Fibroblast of pulmonary artery (primary cell): ENCODE results near the gene TAS1R3.

Source experiments
- DNase-seq: peaks from one replicate; pipeline ENCODE4 v3.0.0-alpha.2; 2010; ENCODE audit warnings: low read depth
- H3K4me3 ChIP-seq: replicated peaks from 2 replicates; pipeline ENCODE4 v1.5.1; 2011; ENCODE audit warnings: low read depth, mild to moderate bottlenecking, control low read depth, low read length, moderate library complexity
- TF ChIP-seq, protein P1 (sequence below): IDR thresholded peaks from 2 replicates; pipeline ENCODE4 v1.5.1; 2011; ENCODE audit warnings: mild to moderate bottlenecking, control low read depth, low read length, inconsistent platforms; ENCODE audit errors: missing control alignments

TAS1R3 gene

DNA sequence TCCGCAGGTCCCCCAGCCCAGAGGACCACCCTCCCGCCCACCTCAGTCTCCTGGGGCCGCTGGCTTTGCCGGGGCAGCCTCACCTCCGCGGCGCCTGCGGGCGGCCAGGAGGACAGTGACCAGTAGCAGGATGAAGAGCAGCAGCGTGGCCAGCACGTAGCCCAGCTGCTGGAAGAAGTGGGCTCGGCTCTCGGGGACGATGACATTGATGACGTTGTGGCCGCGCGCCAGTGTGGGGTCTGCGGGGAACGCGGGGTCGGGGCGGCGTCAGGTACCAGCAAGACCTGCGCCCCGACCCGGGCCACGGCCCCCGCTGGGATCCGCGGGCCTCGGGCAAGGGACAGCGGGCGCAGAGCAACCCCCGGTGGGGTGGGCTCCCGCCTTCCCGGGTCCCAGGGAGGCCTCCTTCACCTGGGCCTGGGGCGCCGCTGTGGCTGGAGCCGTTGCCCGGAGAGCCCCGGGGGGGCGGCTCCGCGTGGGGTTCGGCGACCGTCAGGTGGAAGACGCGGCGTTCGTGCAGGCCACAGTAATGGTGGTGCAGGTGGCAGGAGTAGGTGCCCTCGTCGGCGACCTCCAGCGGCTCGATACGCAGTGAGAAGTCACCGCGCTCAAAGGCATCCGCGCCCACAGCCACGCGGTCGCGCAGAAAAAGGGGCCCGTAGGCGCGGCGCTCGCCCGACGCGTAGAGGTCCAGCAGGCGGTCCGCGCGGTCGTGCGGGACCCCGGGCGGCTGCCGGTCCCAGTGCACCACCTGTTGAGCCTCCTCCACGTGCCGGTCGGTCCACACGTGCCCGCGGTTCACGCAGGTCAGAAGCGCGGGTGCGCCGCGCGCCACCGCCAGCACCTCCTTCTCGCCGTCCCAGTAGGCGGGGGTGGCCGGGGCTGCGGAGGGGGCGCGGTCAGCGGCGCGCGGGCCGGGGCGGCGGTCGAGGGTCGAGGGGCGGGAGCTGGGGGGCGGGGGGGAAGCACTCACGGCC, 23.5 kb downstream of the TAS1R3 start:
- no peak for DNase-seq
- TF ChIP-seq, protein P1, sequence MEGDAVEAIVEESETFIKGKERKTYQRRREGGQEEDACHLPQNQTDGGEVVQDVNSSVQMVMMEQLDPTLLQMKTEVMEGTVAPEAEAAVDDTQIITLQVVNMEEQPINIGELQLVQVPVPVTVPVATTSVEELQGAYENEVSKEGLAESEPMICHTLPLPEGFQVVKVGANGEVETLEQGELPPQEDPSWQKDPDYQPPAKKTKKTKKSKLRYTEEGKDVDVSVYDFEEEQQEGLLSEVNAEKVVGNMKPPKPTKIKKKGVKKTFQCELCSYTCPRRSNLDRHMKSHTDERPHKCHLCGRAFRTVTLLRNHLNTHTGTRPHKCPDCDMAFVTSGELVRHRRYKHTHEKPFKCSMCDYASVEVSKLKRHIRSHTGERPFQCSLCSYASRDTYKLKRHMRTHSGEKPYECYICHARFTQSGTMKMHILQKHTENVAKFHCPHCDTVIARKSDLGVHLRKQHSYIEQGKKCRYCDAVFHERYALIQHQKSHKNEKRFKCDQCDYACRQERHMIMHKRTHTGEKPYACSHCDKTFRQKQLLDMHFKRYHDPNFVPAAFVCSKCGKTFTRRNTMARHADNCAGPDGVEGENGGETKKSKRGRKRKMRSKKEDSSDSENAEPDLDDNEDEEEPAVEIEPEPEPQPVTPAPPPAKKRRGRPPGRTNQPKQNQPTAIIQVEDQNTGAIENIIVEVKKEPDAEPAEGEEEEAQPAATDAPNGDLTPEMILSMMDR = no peak
- no peak overlapping the region for H3K4me3 ChIP-seq

GRCh38 chr1:1355416-1355815, 24.3 kb downstream of the TAS1R3 start:
- H3K4me3 ChIP-seq = no peak overlapping the region
- TF ChIP-seq, protein P1 = no peak
- DNase-seq = no peak

DNA sequence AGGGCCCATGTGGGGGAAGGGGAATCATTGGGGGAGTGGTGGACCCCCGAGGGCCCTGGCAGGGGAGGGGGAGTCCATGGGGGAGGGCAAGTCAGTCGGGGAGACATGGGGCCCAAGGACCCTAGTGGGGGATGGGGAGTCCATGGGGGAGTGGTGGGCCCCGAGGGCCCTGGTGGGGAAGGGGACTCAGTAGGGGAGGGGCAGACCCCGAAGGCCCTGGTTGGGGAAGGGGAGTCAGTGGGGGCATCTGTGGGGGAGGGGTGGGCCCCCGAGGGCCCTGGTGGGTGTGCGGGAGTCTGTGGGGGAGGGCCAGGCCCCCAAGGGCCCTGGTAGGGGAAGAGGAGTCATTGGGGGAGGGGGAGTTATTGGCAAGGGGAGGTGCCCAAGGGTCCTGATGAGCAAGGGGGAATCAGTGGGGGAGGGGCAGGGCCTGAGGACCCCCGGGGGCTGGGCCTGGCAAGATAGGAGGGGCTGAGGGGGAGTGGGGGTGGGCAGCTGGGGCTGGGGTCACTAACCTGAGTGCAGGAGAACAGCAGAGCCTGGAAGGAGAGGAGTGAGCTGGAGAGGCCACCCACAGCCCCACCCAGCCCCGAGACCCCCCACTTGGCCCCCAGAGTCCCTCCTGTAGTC, 25.2 kb downstream of the TAS1R3 start:
- DNase-seq = no peak
- peak overlapping the region; percentile 64 for H3K4me3 ChIP-seq
- TF ChIP-seq, protein P1 = no peak

DNA sequence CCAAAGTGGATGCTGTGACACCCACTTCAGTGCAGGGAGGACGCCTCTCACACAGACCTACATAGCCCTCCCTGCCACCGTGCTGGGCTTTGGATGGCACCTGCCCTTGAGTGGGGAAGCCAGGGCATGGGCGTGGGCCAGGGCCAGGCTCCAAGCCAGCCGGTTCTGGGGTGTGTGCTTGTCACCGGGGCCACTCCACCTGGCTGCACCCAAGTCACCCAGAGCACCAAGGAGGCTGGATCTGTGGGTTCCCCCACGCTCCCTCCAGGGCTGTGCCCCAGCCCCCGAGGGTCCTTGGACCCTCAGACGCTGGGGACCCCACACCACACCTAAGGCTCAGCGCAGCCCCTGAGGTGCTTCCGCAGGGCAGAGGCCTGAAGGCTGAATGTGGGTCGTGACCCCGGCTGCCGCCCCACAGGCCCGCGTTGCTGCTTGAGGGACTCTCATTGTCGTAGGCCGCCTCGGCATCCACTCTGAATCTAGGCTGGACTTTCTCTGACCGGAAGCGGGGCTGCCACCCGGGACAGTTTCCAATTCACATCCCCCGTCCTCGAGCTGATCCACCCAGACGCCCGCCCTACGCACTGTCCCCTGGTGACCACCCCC, 25.8 kb downstream of the TAS1R3 start:
- TF ChIP-seq, protein P1 = no peak
- peak overlapping the region; percentile 64 for H3K4me3 ChIP-seq
- no peak for DNase-seq

DNA sequence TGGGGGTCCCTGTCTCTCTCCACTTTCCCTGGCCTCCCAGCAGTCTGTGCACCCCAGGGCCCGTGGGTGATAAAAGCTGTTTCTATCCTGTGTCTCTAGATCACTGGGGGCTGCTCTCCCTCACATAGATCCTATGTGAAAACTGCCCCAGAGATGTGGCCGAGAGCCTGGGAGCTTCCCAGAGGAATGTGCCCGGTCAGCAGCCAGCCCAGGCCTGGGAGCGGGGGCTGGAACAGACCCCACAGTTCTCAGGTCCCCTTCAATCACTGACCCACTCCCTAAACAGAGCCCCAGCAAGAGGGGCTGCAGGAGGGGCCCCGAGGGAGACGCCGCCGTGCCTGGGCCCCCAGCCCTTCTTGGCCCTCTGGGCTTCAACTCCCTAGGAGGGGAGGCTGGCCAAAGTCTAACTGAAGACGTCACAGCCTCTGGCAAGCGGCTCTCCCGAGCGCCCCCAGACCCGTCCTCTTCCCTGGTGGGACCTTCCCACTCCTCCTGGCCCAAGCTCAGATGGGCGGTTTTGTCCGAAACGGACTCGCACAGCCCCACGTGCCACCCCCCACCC, 26.9 kb downstream of the TAS1R3 start:
- peak overlapping the region; percentile 64 for H3K4me3 ChIP-seq
- DNase-seq = no peak

More for the DNA sequence above, 26.9 kb downstream of the TAS1R3 start:
- TF ChIP-seq, protein P1 = no peak
